Ectodermal cell (in vitro differentiated cells): ENCODE measurements around the gene H2BK1.

Experiments used
- H3K27ac ChIP-seq: 2 replicates; pipeline ENCODE4 v1.7.0; 2013; ENCODE audit warnings: mild to moderate bottlenecking, low read depth, low read length; ENCODE audit not compliant: insufficient read depth, poor library complexity, severe bottlenecking
- H3K27me3 ChIP-seq: 2 replicates; pipeline ENCODE4 v1.7.0; 2013; ENCODE audit warnings: mild to moderate bottlenecking, low read length; ENCODE audit not compliant: insufficient read depth, control insufficient read depth, poor library complexity, severe bottlenecking
- H3K36me3 ChIP-seq: one replicate; pipeline ENCODE4 v1.7.0; 2013; ENCODE audit warnings: low read length; ENCODE audit not compliant: control insufficient read depth, insufficient read depth
- H3K4me1 ChIP-seq: one replicate; pipeline ENCODE4 v1.7.0; 2013; ENCODE audit warnings: low read length; ENCODE audit not compliant: control insufficient read depth, insufficient read depth
- H3K4me3 ChIP-seq: 2 replicates; pipeline ENCODE4 v1.7.0; 2013; ENCODE audit warnings: low read depth, low read length, control low read depth; ENCODE audit not compliant: insufficient read depth
- H3K9me3 ChIP-seq: 2 replicates; pipeline ENCODE4 v1.7.0; 2013; ENCODE audit warnings: mild to moderate bottlenecking, low read length, moderate library complexity; ENCODE audit not compliant: control insufficient read depth
- WGBS, 2 experiments: methylation state at CpG; one replicate each; pipeline ENCODE4 v1.1.7; 2013; ENCODE audit warnings: missing lambda C conversion rate in 2 of 2; 5-methylcytosine and 5-hydroxymethylcytosine counted together

The H2BK1 gene

GRCh38 chr7:151204383-151205032 is 5.8 kb downstream of the H2BK1 start:
- Histone ChIP-seq H3K27ac (no peak overlapping the region), H3K4me3 (no peak overlapping the region), H3K4me1 (peaks cover 6% of the 10 kb centered on the region), H3K9me3 (no peaks in the 10 kb centered on the region), H3K36me3 (no peaks in the 10 kb centered on the region), H3K27me3 (no peaks in the 10 kb centered on the region)
- WGBS, 2 experiments: 92 to 93% methylated on average over 48 of the region's 48 CpGs

- H3K4me1 ChIP-seq: peaks cover 9% of the 10 kb centered on the region
- H3K4me3 ChIP-seq: no peak overlapping the region
- H3K36me3 ChIP-seq: no peaks in the 10 kb centered on the region
- H3K9me3 ChIP-seq: no peaks in the 10 kb centered on the region
- H3K27ac ChIP-seq: no peak overlapping the region
- H3K27me3 ChIP-seq: no peaks in the 10 kb centered on the region
- 92% methylated on average over 9 of the region's 9 CpGs for WGBS, 2 experiments
These were observed 7.5 kb downstream of the H2BK1 start for GRCh38 chr7:151202836-151203235.

- Histone ChIP-seq H3K27ac (no peak overlapping the region), H3K36me3 (no peaks in the 10 kb centered on the region), H3K4me3 (no peak overlapping the region), H3K4me1 (peaks cover 9% of the 10 kb centered on the region), H3K9me3 (no peaks in the 10 kb centered on the region), H3K27me3 (no peaks in the 10 kb centered on the region)
- 86 to 91% methylated on average over 4 of the region's 4 CpGs for WGBS, 2 experiments
These were observed 8.5 kb downstream of the H2BK1 start for GRCh38 chr7:151201751-151202150.

GRCh38 chr7:151201344-151201743 is 8.9 kb downstream of the H2BK1 start:
- Histone ChIP-seq H3K9me3 (no peaks in the 10 kb centered on the region), H3K4me3 (no peak overlapping the region), H3K27me3 (no peaks in the 10 kb centered on the region), H3K4me1 (peaks cover 9% of the 10 kb centered on the region), H3K27ac (no peak overlapping the region), H3K36me3 (no peaks in the 10 kb centered on the region)
- 89 to 98% methylated on average over 3 of the region's 3 CpGs for WGBS, 2 experiments

- peaks cover 4% of the 10 kb centered on the region for H3K27me3 ChIP-seq
These were observed 11.1 kb downstream of the H2BK1 start for GRCh38 chr7:151198945-151199848.

GRCh38 chr7:151197932-151198331 is 12.4 kb downstream of the H2BK1 start:
- no peaks in the 10 kb centered on the region for H3K36me3 ChIP-seq
- H3K27ac ChIP-seq: no peak overlapping the region
- H3K4me1 ChIP-seq: peaks cover 9% of the 10 kb centered on the region
- H3K9me3 ChIP-seq: no peaks in the 10 kb centered on the region
- H3K4me3 ChIP-seq: no peak overlapping the region
- peaks cover 4% of the 10 kb centered on the region for H3K27me3 ChIP-seq

More at GRCh38 chr7:151198945-151199848, 11.1 kb downstream of the H2BK1 start:
- H3K27ac ChIP-seq: no peak overlapping the region
- H3K36me3 ChIP-seq: no peaks in the 10 kb centered on the region
- peaks cover 9% of the 10 kb centered on the region for H3K4me1 ChIP-seq
- H3K9me3 ChIP-seq: no peaks in the 10 kb centered on the region
- no peak overlapping the region for H3K4me3 ChIP-seq
- WGBS, 2 experiments: 82% methylated on average over 30 of the region's 30 CpGs

- Histone ChIP-seq H3K27me3 (peaks cover 4% of the 10 kb centered on the region), H3K4me3 (no peak overlapping the region), H3K36me3 (no peaks in the 10 kb centered on the region), H3K4me1 (peaks cover 9% of the 10 kb centered on the region), H3K9me3 (no peaks in the 10 kb centered on the region), H3K27ac (no peak overlapping the region)
- 72 to 75% methylated on average over 17 to 19 of the region's 19 CpGs for WGBS, 2 experiments
These were observed 14.5 kb downstream of the H2BK1 start for GRCh38 chr7:151195616-151196450.

- H3K36me3 ChIP-seq: no peaks in the 10 kb centered on the region
- no peak overlapping the region for H3K27ac ChIP-seq
- H3K4me1 ChIP-seq: no peaks in the 10 kb centered on the region
- no peak overlapping the region for H3K4me3 ChIP-seq
- 89 to 90% methylated on average over 7 of the region's 7 CpGs for WGBS, 2 experiments
- H3K9me3 ChIP-seq: no peaks in the 10 kb centered on the region
- H3K27me3 ChIP-seq: peaks cover 4% of the 10 kb centered on the region
These were observed 16.1 kb downstream of the H2BK1 start for GRCh38 chr7:151194188-151194587.

GRCh38 chr7:151193203-151193978 is 16.9 kb downstream of the H2BK1 start:
- Histone ChIP-seq H3K27me3 (peaks cover 4% of the 10 kb centered on the region), H3K4me3 (no peak overlapping the region), H3K4me1 (no peaks in the 10 kb centered on the region), H3K27ac (no peak overlapping the region), H3K9me3 (no peaks in the 10 kb centered on the region), H3K36me3 (no peaks in the 10 kb centered on the region)
- 93 to 96% methylated on average over 14 of the region's 14 CpGs for WGBS, 2 experiments
